ENCODE data around the gene PON3.

The PON3 gene

GRCh38 chr7:95322396-95322795 lies 73.8 kb downstream of the PON3 start:
- no peaks in the 10 kb centered on the region for H4K20me1 ChIP-seq (ENCODE audit: insufficient read depth, low read length)
- no peaks in the 10 kb centered on the region for H3F3A ChIP-seq (ENCODE audit: insufficient read depth, low read length)
- H3K9me2 ChIP-seq (ENCODE audit: low read depth, low read length) = no peaks in the 10 kb centered on the region
- no peaks in the 10 kb centered on the region for H3K9me3 ChIP-seq (ENCODE audit: low read length)
- H3K9ac ChIP-seq (ENCODE audit: low read length) = no peak overlapping the region
- no peaks in the 10 kb centered on the region for H3K79me2 ChIP-seq (ENCODE audit: insufficient read depth, low read length)
- no peak for TF ChIP-seq EZH2 (IDR thresholded peaks at IDR 0.05; ENCODE audit: borderline replicate concordance, low read length)
- no peak for TF ChIP-seq CTCF (IDR thresholded peaks at IDR 0.05; ENCODE audit: low read length)
- no peaks in the 10 kb centered on the region for H3K27me3 ChIP-seq (ENCODE audit: insufficient read depth, low read length)
- no peak overlapping the region for H3K4me2 ChIP-seq (ENCODE audit: low read length)
- H3K4me3 ChIP-seq (ENCODE audit: low read depth, low read length, poor library complexity, severe bottlenecking) = no peak overlapping the region
- H3K27ac ChIP-seq (ENCODE audit: low read depth, low read length, poor library complexity, severe bottlenecking) = no peak overlapping the region
- no peaks in the 10 kb centered on the region for H3K4me1 ChIP-seq (ENCODE audit: insufficient read depth, low read length, severe bottlenecking)
- H3K36me3 ChIP-seq (ENCODE audit: insufficient read depth, low read length) = no peaks in the 10 kb centered on the region
- H2AFZ ChIP-seq (ENCODE audit: low read length) = no peak overlapping the region

GRCh38 chr7:95321720-95322119 lies 74.5 kb downstream of the PON3 start:
- no peaks in the 10 kb centered on the region for H3K9me3 ChIP-seq (ENCODE audit: low read length)
- H2AFZ ChIP-seq (ENCODE audit: low read length) = no peak overlapping the region
- no peaks in the 10 kb centered on the region for H3K4me1 ChIP-seq (ENCODE audit: insufficient read depth, low read length, severe bottlenecking)
- no peaks in the 10 kb centered on the region for H3F3A ChIP-seq (ENCODE audit: insufficient read depth, low read length)
- no peak overlapping the region for H3K27ac ChIP-seq (ENCODE audit: low read depth, low read length, poor library complexity, severe bottlenecking)
- no peaks in the 10 kb centered on the region for H3K36me3 ChIP-seq (ENCODE audit: insufficient read depth, low read length)
- no peak overlapping the region for H3K4me3 ChIP-seq (ENCODE audit: low read depth, low read length, poor library complexity, severe bottlenecking)
- no peaks in the 10 kb centered on the region for H3K27me3 ChIP-seq (ENCODE audit: insufficient read depth, low read length)
- no peaks in the 10 kb centered on the region for H3K9me2 ChIP-seq (ENCODE audit: low read depth, low read length)
- H3K79me2 ChIP-seq (ENCODE audit: insufficient read depth, low read length) = no peaks in the 10 kb centered on the region
- TF ChIP-seq EZH2 (IDR thresholded peaks at IDR 0.05; ENCODE audit: borderline replicate concordance, low read length) (no peak), CTCF (IDR thresholded peaks at IDR 0.05; ENCODE audit: low read length) (no peak)
- H4K20me1 ChIP-seq (ENCODE audit: insufficient read depth, low read length) = no peaks in the 10 kb centered on the region
- H3K9ac ChIP-seq (ENCODE audit: low read length) = no peak overlapping the region
- no peak overlapping the region for H3K4me2 ChIP-seq (ENCODE audit: low read length)

- H3K4me1 ChIP-seq (ENCODE audit: insufficient read depth, low read length, severe bottlenecking) = no peaks in the 10 kb centered on the region
- H3K36me3 ChIP-seq (ENCODE audit: insufficient read depth, low read length) = no peaks in the 10 kb centered on the region
- H3K9ac ChIP-seq (ENCODE audit: low read length) = no peak overlapping the region
- TF ChIP-seq CTCF (IDR thresholded peaks at IDR 0.05; ENCODE audit: low read length) = no peak
- TF ChIP-seq EZH2 (IDR thresholded peaks at IDR 0.05; ENCODE audit: borderline replicate concordance, low read length) = no peak
- no peaks in the 10 kb centered on the region for H3K9me3 ChIP-seq (ENCODE audit: low read length)
- H3K27me3 ChIP-seq (ENCODE audit: insufficient read depth, low read length) = no peaks in the 10 kb centered on the region
- no peak overlapping the region for H2AFZ ChIP-seq (ENCODE audit: low read length)
- no peaks in the 10 kb centered on the region for H3K9me2 ChIP-seq (ENCODE audit: low read depth, low read length)
- H3K4me3 ChIP-seq (ENCODE audit: low read depth, low read length, poor library complexity, severe bottlenecking) = no peak overlapping the region
- no peaks in the 10 kb centered on the region for H3K79me2 ChIP-seq (ENCODE audit: insufficient read depth, low read length)
- no peak overlapping the region for H3K27ac ChIP-seq (ENCODE audit: low read depth, low read length, poor library complexity, severe bottlenecking)
- no peak overlapping the region for H3K4me2 ChIP-seq (ENCODE audit: low read length)
- no peaks in the 10 kb centered on the region for H3F3A ChIP-seq (ENCODE audit: insufficient read depth, low read length)
- H4K20me1 ChIP-seq (ENCODE audit: insufficient read depth, low read length) = no peaks in the 10 kb centered on the region
Observed at GRCh38 chr7:95320651-95321050, 75.5 kb downstream of the PON3 start.
